H1 (cell line): ENCODE measurements around the gene FPGS. TPM values are rescaled to one million over a fixed set of nuclear protein-coding genes. Genes with fewer than 3 reads are reported as not detected.

Source experiments
- CBX8 ChIP-seq: fragments of 300-800, 300-1000 bp; sonication (generic); IDR thresholded peaks from 2 replicates; pipeline ENCODE4 v1.7.1; 2016; ENCODE audit warnings: low read depth, low read length, borderline replicate concordance
- EP300 ChIP-seq, 2 experiments: IDR thresholded peaks; 1 replicate in 1 of 2; 2 replicates in 1 of 2; pipeline ENCODE4 v1.6.1; 2011 to 2012; ENCODE audit warnings: low read depth in 2 of 2, low read length in 2 of 2, mild to moderate bottlenecking in 2 of 2, borderline replicate concordance in 1 of 2, inconsistent platforms in 1 of 2, moderate library complexity in 1 of 2
- FOSL1 ChIP-seq: IDR thresholded peaks from 2 replicates; pipeline ENCODE4 v1.6.1; 2011; ENCODE audit warnings: mild to moderate bottlenecking, low read depth, low read length, moderate library complexity; ENCODE audit not compliant: insufficient read depth
- HDAC2 ChIP-seq, 2 experiments: fragments of 300-600 bp in 1 of 2; sonication (generic) in 1 of 2; IDR thresholded peaks; 2 replicates each; pipeline ENCODE4 v1.6.1; 2011 to 2012; ENCODE audit warnings: low read depth in 2 of 2, low read length in 2 of 2, mild to moderate bottlenecking in 2 of 2, moderate library complexity in 2 of 2, borderline replicate concordance in 1 of 2, inconsistent platforms in 1 of 2
- RXRA ChIP-seq: IDR thresholded peaks from 2 replicates; pipeline ENCODE4 v1.6.1; 2011; ENCODE audit warnings: low read depth, mild to moderate bottlenecking, low read length, moderate library complexity; ENCODE audit not compliant: insufficient read depth
- TAF7 ChIP-seq: optimal IDR thresholded peaks from 2 replicates; pipeline ENCODE3; 2011; ENCODE audit warnings: low read depth, mild to moderate bottlenecking, inconsistent platforms, low read length, moderate library complexity, borderline replicate concordance
- polyA plus RNA-seq, 7 experiments: library from polyadenylated mRNA; depleted of rRNA in 3 of 7; stranded (reverse) in 5 of 7; unstranded in 2 of 7; fragments of >200 nt in 5 of 7; fragments of 200-250 nt in 2 of 7; gene quantifications; 1 replicate in 5 of 7; 2 replicates in 1 of 7; 4 replicates in 1 of 7; pipeline versions ENCODE4 v1.2.1 to v1.2.3, GENCODE V29; 2011 to 2013; ENCODE audit warnings: missing spikeins in 2 of 7, mixed read lengths in 2 of 7
- total RNA-seq: library from RNA; stranded (reverse); fragmentation: NEBNext Ultra II Directional; extraction: Animal tissue kit (Norgen Biotek cat#: 25700); gene quantifications from 2 replicates; pipeline ENCODE4 v1.2.1, GENCODE V29; 2021
- TF ChIP-seq, protein P1 (sequence below): IDR thresholded peaks from 2 replicates; pipeline ENCODE4 v1.6.1; 2012; ENCODE audit warnings: inconsistent platforms

The FPGS gene
- total and polyA plus RNA-seq, 2 of the 8 experiments (the other 6 are each of a cell fraction or from before 2014, with no cell fraction given), result 62.4 to 83.0 TPM

DNA sequence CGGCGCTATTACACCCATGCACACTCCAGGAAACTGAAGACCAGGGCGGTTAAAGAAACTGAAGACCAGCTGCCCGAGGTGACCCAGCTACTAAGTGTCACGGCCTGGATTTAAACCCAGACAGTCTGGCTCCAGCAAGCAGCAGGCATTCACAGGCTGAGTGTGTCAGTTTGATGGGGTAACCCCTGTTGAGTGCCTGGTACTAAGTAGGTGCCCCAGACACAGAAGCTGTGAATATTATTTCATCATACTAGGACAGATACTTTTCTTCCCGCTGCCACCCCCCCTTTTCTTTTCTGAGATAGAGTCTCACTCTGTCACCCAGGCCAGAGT, 44.5 kb downstream of the FPGS start (continued):
- TF ChIP-seq, protein P1, sequence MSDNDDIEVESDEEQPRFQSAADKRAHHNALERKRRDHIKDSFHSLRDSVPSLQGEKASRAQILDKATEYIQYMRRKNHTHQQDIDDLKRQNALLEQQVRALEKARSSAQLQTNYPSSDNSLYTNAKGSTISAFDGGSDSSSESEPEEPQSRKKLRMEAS, result no peak
- TF ChIP-seq EP300 (IDR thresholded peaks at IDR 0.05; ENCODE audit: borderline replicate concordance in 1 of 2, low read depth in 2 of 2, low read length in 2 of 2) (no peak), RXRA (no peak), HDAC2 (IDR thresholded peaks at IDR 0.05; ENCODE audit: borderline replicate concordance in 1 of 2, low read depth in 2 of 2, low read length in 2 of 2) (no peak), FOSL1 (no peak), TAF7 (no peak), CBX8 (no peak)
